HG03432 (cell line): Measurements from ENCODE around the gene PRSS57.

Experiments used
- ATAC-seq: cut with Tn5 transposase; IDR thresholded peaks from one replicate; pipeline ENCODE4 v1.9.1; 2021; ENCODE audit warnings: mild to moderate bottlenecking, moderate library complexity; ENCODE audit not compliant: unreplicated experiment

Gene PRSS57

GRCh38 chr19:639253-640160 is 55.7 kb downstream of the PRSS57 start, which contains the start of gene FGF22:
FGF22 (plus strand) TSS chr19:639879; CDS start chr19:639926, 47 bp downstream.
- ATAC-seq = peak; percentile 55

- no peak for ATAC-seq
Observed at GRCh38 chr19:638906-639252, 56.4 kb downstream of the PRSS57 start.
